LNCaP clone FGC (cell line): ENCODE measurements around the gene C16orf95.
A peak's percentile ranks its signal among the peaks of the same experiment; 100 is the strongest.

ENCODE experiments used
- DNase-seq: peaks from one replicate; pipeline ENCODE4 v3.0.0-alpha.2; 2011; ENCODE audit warnings: low read depth
- H3K4me3 ChIP-seq: 2 replicates; pipeline ENCODE4 v1.5.1; 2011; ENCODE audit warnings: mild to moderate bottlenecking, low read depth, low read length, control low read depth
- TF ChIP-seq, protein P1 (sequence below): IDR thresholded peaks from 2 replicates; pipeline ENCODE4 v1.5.1; 2012; ENCODE audit warnings: mild to moderate bottlenecking; ENCODE audit not compliant: control insufficient read depth, insufficient read depth; ENCODE audit errors: extremely low read depth

C16orf95 gene

DNA sequence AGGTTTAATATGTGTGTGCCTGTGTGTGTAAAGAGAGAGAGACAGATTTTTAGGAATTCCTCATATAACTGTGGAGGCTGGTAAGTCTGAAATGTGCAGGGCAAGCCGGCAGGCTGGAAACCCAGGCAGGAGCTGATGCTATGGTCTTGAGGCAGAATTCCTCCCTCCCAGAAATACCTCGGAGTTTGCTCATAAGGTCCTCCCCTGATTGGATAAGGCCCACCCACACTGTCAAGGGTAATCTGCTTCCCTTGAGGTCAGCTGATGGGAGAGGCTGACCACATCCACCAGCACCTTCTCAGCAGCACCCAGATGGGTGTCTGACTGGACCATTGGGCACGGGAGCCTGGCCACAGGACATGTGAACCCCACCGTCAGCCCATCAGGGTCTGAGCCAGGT, 42.4 kb downstream of the C16orf95 start:
- DNase-seq, result no peak
- H3K4me3 ChIP-seq, result no peak overlapping the region
- TF ChIP-seq, protein P1, sequence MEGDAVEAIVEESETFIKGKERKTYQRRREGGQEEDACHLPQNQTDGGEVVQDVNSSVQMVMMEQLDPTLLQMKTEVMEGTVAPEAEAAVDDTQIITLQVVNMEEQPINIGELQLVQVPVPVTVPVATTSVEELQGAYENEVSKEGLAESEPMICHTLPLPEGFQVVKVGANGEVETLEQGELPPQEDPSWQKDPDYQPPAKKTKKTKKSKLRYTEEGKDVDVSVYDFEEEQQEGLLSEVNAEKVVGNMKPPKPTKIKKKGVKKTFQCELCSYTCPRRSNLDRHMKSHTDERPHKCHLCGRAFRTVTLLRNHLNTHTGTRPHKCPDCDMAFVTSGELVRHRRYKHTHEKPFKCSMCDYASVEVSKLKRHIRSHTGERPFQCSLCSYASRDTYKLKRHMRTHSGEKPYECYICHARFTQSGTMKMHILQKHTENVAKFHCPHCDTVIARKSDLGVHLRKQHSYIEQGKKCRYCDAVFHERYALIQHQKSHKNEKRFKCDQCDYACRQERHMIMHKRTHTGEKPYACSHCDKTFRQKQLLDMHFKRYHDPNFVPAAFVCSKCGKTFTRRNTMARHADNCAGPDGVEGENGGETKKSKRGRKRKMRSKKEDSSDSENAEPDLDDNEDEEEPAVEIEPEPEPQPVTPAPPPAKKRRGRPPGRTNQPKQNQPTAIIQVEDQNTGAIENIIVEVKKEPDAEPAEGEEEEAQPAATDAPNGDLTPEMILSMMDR, result no peak

DNA sequence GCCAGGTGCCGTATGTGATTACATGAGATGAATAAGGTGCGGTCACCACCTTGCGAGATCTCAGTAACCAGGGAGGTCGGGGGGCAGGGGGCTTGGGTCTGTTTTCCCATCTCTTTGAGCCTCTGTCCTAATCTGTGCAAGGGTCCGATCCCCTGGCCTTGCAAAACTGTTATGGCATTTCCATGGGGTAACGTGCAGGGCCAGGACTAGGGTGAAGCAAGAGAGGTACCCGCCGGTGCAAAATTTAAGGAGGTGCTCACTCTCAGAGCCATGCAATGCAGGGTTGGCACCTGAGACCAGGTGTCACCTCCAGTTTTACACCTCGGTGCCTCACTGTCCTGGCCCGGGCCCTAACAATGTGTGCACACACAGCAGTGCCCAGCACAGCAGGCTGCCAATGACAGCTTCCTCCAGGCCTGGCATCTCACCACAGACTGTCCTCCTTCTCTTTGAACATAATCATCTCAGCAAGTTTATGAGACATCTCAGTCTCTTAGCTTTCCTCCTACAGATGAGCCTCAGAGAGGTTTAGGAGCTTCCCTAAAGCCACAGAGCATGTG, 43.6 kb downstream of the C16orf95 start:
- H3K4me3 ChIP-seq, result no peak overlapping the region
- TF ChIP-seq, protein P1, result no peak
- no peak for DNase-seq

DNA sequence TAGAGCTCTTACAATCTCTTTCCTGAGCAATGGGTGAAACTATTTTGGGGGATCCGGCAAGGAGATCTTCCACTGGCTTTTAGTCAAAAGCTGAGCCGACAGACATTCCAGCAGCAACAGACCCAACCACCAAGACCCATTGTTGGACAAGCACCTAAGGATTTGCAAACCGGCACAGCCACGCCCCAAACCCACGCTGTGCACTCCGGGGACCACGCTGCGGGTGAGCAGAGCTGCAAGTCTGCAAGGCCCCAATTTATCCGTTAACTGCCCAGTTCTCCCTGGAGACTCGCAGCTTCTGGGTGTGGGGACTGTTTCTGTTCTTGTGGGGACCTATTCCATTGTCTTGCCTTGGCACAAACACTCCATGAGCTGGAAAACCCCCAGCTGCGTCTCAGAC, 45.9 kb downstream of the C16orf95 start:
- no peak for DNase-seq
- TF ChIP-seq, protein P1, result no peak
- H3K4me3 ChIP-seq, result no peak overlapping the region

DNA sequence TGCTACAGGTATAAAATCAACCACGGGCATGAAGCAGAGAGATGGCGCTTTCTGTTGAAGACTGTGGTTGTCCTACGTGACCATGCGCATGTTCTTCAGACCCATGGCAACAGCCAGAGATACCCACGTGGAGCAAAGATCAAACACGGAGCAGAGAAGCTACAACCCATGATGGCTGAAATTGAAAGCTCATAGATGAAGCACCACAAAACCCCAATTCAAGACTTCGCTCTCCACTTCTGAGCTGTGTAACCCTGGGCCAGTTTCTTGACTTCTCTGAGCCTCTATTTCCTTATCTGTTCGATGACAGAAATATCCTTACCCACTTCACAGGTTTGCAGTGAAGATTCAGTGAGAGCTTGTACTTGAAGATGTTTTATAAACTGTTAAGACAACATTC, 49.6 kb downstream of the C16orf95 start:
- TF ChIP-seq, protein P1, result no peak
- no peak for DNase-seq
- H3K4me3 ChIP-seq, result no peak overlapping the region

DNA sequence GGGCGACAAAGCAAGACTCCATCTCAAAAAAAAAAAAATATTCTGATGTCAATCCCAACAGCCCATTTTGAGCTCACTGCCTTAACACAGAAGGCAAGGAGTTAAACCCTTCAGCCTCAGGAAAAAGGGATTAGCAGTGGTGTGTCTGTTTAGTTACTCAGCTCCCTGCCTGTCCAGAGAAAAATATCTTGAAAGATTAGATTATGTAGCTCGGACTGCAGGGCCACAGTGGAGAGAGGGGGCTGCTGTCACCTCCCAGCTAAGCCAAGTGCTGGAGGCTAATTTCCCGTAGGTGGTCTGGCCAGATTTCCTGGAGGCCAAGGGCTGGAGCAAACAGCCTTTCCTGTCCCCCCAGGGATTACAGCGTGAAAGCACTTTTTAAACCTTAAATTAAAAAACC, 50.3 kb downstream of the C16orf95 start:
- TF ChIP-seq, protein P1, result no peak
- H3K4me3 ChIP-seq, result no peak overlapping the region
- DNase-seq, result no peak

DNA sequence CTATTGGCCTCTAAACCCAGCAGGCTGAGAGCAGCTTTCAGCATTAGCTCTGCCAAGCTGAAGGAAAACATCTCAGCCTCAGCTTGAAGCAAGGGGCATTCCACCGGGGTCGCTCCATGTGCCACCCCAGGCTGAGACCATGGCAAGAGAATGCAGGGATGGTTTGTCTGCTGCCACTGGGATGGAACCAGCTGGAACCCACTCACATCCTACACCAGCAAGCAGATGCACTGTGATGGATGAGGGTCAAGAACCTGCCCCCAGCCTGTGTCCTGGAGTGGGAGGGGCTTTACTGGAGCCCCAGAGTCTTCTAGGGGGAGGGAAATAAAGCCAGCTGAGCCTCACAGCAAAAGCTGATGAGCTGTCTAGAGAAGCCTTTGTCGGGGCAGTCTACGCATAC, 51.9 kb downstream of the C16orf95 start:
- H3K4me3 ChIP-seq, result no peak overlapping the region
- DNase-seq, result no peak
- TF ChIP-seq, protein P1, result no peak

DNA sequence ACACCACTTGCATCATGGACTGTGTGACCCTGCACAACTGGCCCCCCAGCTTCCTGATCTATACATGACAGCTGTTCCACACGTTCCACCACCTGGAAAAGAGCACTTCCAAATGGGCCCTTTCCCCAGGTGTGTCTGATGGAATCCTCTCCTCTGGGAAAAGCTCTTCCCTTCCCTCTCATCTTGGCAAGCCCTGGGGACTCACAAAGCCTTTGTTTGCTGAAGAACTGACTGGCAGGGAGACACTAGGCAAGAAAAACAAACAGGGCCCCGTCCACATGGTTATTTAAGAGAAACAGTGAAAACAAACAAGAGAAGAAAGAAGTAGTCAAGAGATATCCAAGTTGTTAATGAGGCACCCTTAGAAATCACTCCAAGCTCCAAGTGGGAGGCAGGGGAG, 52.6 kb downstream of the C16orf95 start:
- TF ChIP-seq, protein P1, result no peak
- peak; percentile 66 for DNase-seq

More for the DNA sequence above, 52.6 kb downstream of the C16orf95 start:
- peak overlapping the region; percentile 11; the same call in 1 of the 2 replicates for H3K4me3 ChIP-seq
